A673 (cell line): ENCODE measurements around the gene C14orf132. TPM values are rescaled to one million over a fixed set of nuclear protein-coding genes. Genes with fewer than 3 reads are reported as not detected.

Experiments
- BruUV-seq: library from RNA; stranded (reverse); fragments of 400-500 nt; replicated peaks from 2 replicates; lab custom pipeline; 2021; lab: Mats Ljungman, UMichigan
- CTCF ChIA-PET: fragments of 300-600 bp; sonication (Branson Sonifier 250); formaldehyde crosslinking; loops from one replicate; lab custom pipeline; 2022; ENCODE audit warnings: antibody characterized with exemption; lab: Charles Lee
- POLR2A ChIA-PET: fragments of 300-600 bp; sonication (Branson Sonifier 250); formaldehyde crosslinking; loops from one replicate; lab custom pipeline; 2022; ENCODE audit warnings: antibody characterized with exemption; ENCODE audit not compliant: low non-redundant PET; lab: Charles Lee
- DNase-seq: peaks from one replicate; pipeline ENCODE4 v3.0.0-alpha.2; 2015; ENCODE audit warnings: low spot score
- H3K27ac ChIP-seq: fragments of 200-600 bp; sonication (generic); 2 replicates; pipeline ENCODE4 v1.5.1; 2016; ENCODE audit warnings: mixed run types, low read depth, mild to moderate bottlenecking, mixed read lengths, antibody characterized with exemption, low read length; ENCODE audit not compliant: poor library complexity, severe bottlenecking
- H3K27me3 ChIP-seq: fragments of 200-600 bp; sonication (generic); replicated peaks from 2 replicates; pipeline ENCODE4 v1.6.1; 2017; ENCODE audit warnings: mixed run types, low read depth, mild to moderate bottlenecking, mixed read lengths, antibody characterized with exemption, low read length; ENCODE audit not compliant: insufficient read depth, poor library complexity
- H3K36me3 ChIP-seq: fragments of 200-600 bp; sonication (generic); 2 replicates; pipeline ENCODE4 v1.6.1; 2016; ENCODE audit warnings: mixed run types, mild to moderate bottlenecking, mixed read lengths, antibody characterized with exemption, low read length; ENCODE audit not compliant: insufficient read depth, poor library complexity, severe bottlenecking
- H3K4me1 ChIP-seq: fragments of 200-600 bp; sonication (generic); 2 replicates; pipeline ENCODE4 v1.6.1; 2017; ENCODE audit warnings: mixed run types, mild to moderate bottlenecking, mixed read lengths, antibody characterized with exemption, low read length; ENCODE audit not compliant: insufficient read depth, poor library complexity, severe bottlenecking
- H3K4me3 ChIP-seq: fragments of 200-600 bp; sonication (generic); 2 replicates; pipeline ENCODE4 v1.5.1; 2016; ENCODE audit warnings: low read depth, mixed run types, mild to moderate bottlenecking, mixed read lengths, low read length; ENCODE audit not compliant: poor library complexity, severe bottlenecking
- H3K9me3 ChIP-seq: fragments of 200-600 bp; sonication (generic); 2 replicates; pipeline ENCODE4 v1.6.1; 2016; ENCODE audit warnings: mixed run types, low read depth, mild to moderate bottlenecking, mixed read lengths, antibody characterized with exemption, low read length; ENCODE audit not compliant: poor library complexity, severe bottlenecking
- EZH2 ChIP-seq: fragments of 200-600 bp; sonication (generic); IDR thresholded peaks from 2 replicates; pipeline ENCODE4 v1.6.1; 2017; ENCODE audit warnings: borderline replicate concordance, low read depth, mild to moderate bottlenecking, mixed read lengths, antibody characterized with exemption, low read length; ENCODE audit not compliant: poor library complexity, severe bottlenecking
- intact Hi-C: fragments of 100-400 bp; cut with micrococcal nuclease; formaldehyde crosslinking; loops from one replicate; pipeline ENCODE4 v1.10.0; 2022; ENCODE audit not compliant: unreplicated experiment
- total RNA-seq: library from RNA; stranded (reverse); gene quantifications from 2 replicates; pipeline ENCODE4 v1.2.3, GENCODE V29; 2021
- TF ChIP-seq, protein P1 (sequence below): fragments of 300-800, 200-600 bp; sonication (generic); conservative IDR thresholded peaks from 2 replicates; pipeline ENCODE4 v1.5.1; 2017; ENCODE audit warnings: low read depth, mild to moderate bottlenecking, antibody characterized with exemption, low read length, moderate library complexity, mixed read lengths

Gene C14orf132
- total RNA-seq, 1 experiment from 2014 or later, result 8.3 TPM

DNA sequence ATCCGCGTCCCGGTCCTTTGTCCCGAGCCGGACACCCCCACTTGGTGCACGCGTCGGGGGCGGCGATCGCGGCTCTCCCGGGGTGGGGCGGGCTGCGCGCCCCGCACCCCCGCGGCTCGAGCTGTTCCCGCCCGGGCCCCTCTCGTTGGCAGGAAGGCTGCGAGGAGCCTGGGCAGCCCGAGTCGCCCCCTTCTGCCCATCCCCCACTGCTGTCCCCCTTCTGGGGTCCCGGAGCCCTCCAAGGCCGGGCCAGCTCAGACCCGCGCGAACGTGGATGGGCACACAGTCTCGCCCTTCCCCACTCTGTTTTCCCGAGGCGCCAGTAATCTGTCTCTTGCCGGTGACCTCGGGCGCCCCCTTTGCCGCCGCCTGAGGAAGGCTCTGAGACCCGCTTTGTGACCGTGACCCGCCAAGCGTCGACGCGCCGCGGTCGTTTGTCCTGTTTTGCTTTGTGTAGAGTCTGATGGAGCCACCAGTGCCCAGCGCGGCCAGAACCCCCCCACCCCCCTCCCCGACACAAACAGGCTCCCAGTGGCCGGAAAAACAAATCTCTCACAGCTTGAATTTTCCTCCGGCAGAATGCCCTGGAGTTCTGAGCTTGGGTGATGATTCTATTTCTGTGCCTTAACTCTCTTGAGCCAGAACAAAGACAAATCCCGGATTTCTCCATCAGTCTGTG is 610 bp downstream of the C14orf132 start:
- POLR2A ChIA-PET, result no interaction called here
- H3K27me3 ChIP-seq, result no peaks in the 10 kb centered on the region
- DNase-seq, result peak; percentile 7
- no peak for TF ChIP-seq EZH2
- TF ChIP-seq, protein P1, sequence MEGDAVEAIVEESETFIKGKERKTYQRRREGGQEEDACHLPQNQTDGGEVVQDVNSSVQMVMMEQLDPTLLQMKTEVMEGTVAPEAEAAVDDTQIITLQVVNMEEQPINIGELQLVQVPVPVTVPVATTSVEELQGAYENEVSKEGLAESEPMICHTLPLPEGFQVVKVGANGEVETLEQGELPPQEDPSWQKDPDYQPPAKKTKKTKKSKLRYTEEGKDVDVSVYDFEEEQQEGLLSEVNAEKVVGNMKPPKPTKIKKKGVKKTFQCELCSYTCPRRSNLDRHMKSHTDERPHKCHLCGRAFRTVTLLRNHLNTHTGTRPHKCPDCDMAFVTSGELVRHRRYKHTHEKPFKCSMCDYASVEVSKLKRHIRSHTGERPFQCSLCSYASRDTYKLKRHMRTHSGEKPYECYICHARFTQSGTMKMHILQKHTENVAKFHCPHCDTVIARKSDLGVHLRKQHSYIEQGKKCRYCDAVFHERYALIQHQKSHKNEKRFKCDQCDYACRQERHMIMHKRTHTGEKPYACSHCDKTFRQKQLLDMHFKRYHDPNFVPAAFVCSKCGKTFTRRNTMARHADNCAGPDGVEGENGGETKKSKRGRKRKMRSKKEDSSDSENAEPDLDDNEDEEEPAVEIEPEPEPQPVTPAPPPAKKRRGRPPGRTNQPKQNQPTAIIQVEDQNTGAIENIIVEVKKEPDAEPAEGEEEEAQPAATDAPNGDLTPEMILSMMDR, result 0 out of 2 replicates have a peak, but pooled peaks have one; percentile 27
- CTCF ChIA-PET, result no interaction called here
- H3K9me3 ChIP-seq, result no peaks in the 10 kb centered on the region
- no TSS peak for BruUV-seq
- H3K36me3 ChIP-seq, result no peaks in the 10 kb centered on the region
- H3K4me1 ChIP-seq, result no peaks in the 10 kb centered on the region
- intact Hi-C loops, result no loop called here
- H3K27ac ChIP-seq, result peak overlapping the region; percentile 68
- H3K4me3 ChIP-seq, result peak overlapping the region; percentile 80

DNA sequence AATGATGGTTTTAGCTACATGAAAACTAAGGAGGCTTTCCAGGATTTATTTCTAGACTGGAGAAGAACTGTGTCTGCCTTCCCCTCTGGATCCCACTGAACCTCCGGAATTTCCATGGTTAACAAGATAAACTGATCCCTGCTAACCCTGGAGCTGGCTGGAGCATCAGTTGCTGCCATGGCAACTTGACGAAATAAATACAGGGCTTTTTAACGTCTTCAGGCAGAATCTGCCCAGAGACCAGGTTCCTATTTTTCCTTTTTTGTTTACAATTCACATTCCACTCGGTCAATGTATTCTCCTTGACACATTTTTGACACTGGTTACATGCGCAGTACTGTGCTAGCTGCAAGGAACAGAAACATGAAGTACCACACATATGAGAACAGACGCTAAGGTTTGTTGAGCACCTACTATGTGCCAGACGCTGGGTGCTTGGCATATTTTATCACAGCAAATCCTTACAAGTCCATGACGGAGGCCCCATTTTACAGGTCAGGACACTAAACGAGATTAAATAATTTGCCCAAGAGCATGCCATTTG is 1.7 kb downstream of the C14orf132 start:
- TF ChIP-seq EZH2, result no peak
- TF ChIP-seq, protein P1, result no peak
- intact Hi-C loops, result no loop called here
- no peak for DNase-seq
- Histone ChIP-seq H3K27ac (no peak overlapping the region), H3K4me3 (no peak overlapping the region), H3K9me3 (no peaks in the 10 kb centered on the region), H3K27me3 (no peaks in the 10 kb centered on the region), H3K36me3 (no peaks in the 10 kb centered on the region), H3K4me1 (no peaks in the 10 kb centered on the region)
- POLR2A ChIA-PET, result no interaction called here
- BruUV-seq, result TSS peak; percentile 55
- CTCF ChIA-PET, result interaction anchor here (0.6 kb wide), 1 partner anchor 48 kb away, joined by 3 read pairs; no protein-coding TSS in a partner anchor

DNA sequence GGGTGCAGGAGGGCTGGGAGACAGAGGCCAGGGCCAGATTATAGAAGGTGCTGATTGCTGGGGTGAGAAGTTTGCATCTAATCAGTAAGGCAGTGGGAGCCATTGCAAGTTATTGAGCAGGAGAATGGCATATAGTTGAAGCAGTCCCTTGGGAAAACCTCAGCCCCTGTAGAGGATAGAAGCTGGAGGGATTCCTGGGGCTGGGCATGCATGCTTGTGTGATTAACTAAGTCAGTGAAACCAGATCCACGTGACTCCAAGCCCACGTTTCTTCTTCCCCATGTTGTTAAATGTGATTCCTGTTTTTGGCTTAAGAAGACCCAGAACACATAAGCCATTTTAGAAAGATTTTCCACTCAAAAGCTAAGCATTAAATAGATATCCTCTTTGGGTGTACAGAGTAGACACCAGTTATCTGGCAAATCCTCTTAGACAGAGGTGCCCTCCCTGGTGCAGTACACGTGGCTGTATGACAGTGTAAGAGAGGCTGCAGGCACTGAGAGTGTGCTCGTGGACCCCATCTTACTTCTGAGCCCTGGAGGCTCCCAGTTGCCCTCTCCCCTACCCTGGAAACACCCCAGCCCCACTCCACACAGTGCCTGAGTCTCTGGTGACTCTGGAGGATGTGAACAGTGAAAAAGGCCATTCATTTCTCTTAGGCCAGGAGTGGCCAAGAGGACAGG is 3.2 kb downstream of the C14orf132 start:
- intact Hi-C loops, result no loop called here
- H3K27ac ChIP-seq, result no peak overlapping the region
- TF ChIP-seq, protein P1, result no peak
- TF ChIP-seq EZH2, result no peak
- H3K36me3 ChIP-seq, result no peaks in the 10 kb centered on the region
- H3K4me3 ChIP-seq, result no peak overlapping the region
- POLR2A ChIA-PET, result no interaction called here
- BruUV-seq, result no TSS peak
- H3K4me1 ChIP-seq, result no peaks in the 10 kb centered on the region
- no peaks in the 10 kb centered on the region for H3K9me3 ChIP-seq
- H3K27me3 ChIP-seq, result no peaks in the 10 kb centered on the region
- CTCF ChIA-PET, result no interaction called here
- DNase-seq, result no peak
